ENCODE data around the gene IRF3.

The IRF3 gene

DNA sequence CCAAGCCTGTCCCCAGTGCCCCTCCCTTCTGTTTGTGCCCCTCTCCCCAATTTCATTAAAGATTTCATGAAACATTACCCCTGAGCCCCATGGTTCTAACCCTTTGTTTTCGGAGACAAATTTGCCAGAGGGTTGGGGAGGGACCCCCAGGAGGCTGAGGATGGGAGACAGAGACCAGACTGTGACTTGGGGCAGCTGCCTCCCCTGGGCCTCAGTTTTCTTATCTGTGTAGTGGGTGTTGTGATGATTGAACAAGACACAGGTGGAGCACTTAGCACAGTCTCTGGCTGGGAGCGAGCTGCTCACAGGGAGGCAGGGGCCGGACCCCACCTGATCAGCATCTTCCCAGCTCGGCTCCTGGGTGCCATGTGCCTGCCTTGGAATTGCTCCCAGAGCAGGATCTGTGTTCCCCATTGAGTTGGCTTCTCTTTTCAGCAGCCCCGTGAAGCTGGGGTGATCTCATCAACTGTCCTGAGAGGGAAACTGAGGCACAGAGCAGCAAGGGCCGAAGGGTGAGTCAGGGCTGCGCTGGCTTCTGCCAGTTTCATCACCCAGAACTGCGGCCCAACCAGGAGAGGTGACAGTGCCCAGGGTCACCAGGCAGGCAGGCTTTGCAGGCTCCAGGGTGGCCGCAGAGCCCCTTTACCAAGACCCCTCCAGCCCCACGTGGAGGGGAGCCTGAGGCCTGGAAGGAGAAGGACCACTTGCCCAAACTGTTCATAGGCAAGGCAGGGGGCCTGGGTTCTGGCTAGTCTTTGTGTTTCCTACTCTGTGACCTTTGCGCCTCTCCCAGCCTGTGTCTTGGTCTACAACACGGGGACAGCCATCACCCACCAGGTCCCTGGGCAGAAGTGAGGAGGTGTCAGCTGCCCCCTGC, 6.9 kb downstream of the IRF3 start:
- TF ChIP-seq, protein P1, sequence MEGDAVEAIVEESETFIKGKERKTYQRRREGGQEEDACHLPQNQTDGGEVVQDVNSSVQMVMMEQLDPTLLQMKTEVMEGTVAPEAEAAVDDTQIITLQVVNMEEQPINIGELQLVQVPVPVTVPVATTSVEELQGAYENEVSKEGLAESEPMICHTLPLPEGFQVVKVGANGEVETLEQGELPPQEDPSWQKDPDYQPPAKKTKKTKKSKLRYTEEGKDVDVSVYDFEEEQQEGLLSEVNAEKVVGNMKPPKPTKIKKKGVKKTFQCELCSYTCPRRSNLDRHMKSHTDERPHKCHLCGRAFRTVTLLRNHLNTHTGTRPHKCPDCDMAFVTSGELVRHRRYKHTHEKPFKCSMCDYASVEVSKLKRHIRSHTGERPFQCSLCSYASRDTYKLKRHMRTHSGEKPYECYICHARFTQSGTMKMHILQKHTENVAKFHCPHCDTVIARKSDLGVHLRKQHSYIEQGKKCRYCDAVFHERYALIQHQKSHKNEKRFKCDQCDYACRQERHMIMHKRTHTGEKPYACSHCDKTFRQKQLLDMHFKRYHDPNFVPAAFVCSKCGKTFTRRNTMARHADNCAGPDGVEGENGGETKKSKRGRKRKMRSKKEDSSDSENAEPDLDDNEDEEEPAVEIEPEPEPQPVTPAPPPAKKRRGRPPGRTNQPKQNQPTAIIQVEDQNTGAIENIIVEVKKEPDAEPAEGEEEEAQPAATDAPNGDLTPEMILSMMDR (IDR thresholded peaks at IDR 0.05; ENCODE audit: low read length) = no peak
- no peak for TF ChIP-seq EZH2 (IDR thresholded peaks at IDR 0.05; ENCODE audit: borderline replicate concordance, low read length)
- H3K4me1 ChIP-seq (ENCODE audit: insufficient read depth, low read length, severe bottlenecking) = peaks cover 4% of the 10 kb centered on the region
- no peak overlapping the region for H3K9ac ChIP-seq (ENCODE audit: low read length)
- H2AFZ ChIP-seq (ENCODE audit: low read length) = no peak overlapping the region
- no peaks in the 10 kb centered on the region for H3K9me3 ChIP-seq (ENCODE audit: low read length)
- no peaks in the 10 kb centered on the region for H3K9me2 ChIP-seq (ENCODE audit: low read depth, low read length)
- H4K20me1 ChIP-seq (ENCODE audit: insufficient read depth, low read length) = no peaks in the 10 kb centered on the region
- H3K27ac ChIP-seq (ENCODE audit: low read depth, low read length, poor library complexity, severe bottlenecking) = no peak overlapping the region
- H3F3A ChIP-seq (ENCODE audit: insufficient read depth, low read length) = no peaks in the 10 kb centered on the region
- H3K4me2 ChIP-seq (ENCODE audit: low read length) = no peak overlapping the region
- no peak overlapping the region for H3K4me3 ChIP-seq (ENCODE audit: low read depth, low read length, poor library complexity, severe bottlenecking)
- no peaks in the 10 kb centered on the region for H3K27me3 ChIP-seq (ENCODE audit: insufficient read depth, low read length)
- peaks cover 90% of the 10 kb centered on the region for H3K36me3 ChIP-seq (ENCODE audit: insufficient read depth, low read length)
- no peaks in the 10 kb centered on the region for H3K79me2 ChIP-seq (ENCODE audit: insufficient read depth, low read length)

DNA sequence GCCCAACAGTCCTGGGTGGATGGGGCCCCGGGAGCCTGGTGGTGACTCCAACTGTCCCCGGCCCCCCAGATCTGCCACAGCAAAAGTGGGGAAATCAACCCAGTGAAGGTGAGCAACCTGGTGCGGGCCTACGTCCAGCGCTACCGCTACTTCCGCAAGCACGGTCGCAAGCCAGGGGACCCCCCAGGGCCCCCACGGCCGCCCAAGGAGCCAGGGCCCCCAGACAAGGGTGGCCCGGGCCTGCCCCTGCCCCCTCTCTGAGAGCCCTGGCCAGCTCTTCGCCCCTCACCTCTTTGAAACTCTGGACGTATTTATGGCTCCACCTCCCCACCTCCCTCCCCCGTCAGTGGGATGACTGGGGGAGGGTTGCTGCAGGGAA, 7.5 kb downstream of the IRF3 start:
- H3F3A ChIP-seq (ENCODE audit: insufficient read depth, low read length) = no peaks in the 10 kb centered on the region
- no peak overlapping the region for H2AFZ ChIP-seq (ENCODE audit: low read length)
- TF ChIP-seq, protein P1 (IDR thresholded peaks at IDR 0.05; ENCODE audit: low read length) = no peak
- no peak for TF ChIP-seq EZH2 (IDR thresholded peaks at IDR 0.05; ENCODE audit: borderline replicate concordance, low read length)
- no peak overlapping the region for H3K4me2 ChIP-seq (ENCODE audit: low read length)
- no peak overlapping the region for H3K27ac ChIP-seq (ENCODE audit: low read depth, low read length, poor library complexity, severe bottlenecking)
- peaks cover 94% of the 10 kb centered on the region for H3K36me3 ChIP-seq (ENCODE audit: insufficient read depth, low read length)
- H3K79me2 ChIP-seq (ENCODE audit: insufficient read depth, low read length) = no peaks in the 10 kb centered on the region
- H3K27me3 ChIP-seq (ENCODE audit: insufficient read depth, low read length) = no peaks in the 10 kb centered on the region
- no peak overlapping the region for H3K4me3 ChIP-seq (ENCODE audit: low read depth, low read length, poor library complexity, severe bottlenecking)
- no peaks in the 10 kb centered on the region for H3K9me3 ChIP-seq (ENCODE audit: low read length)
- no peaks in the 10 kb centered on the region for H4K20me1 ChIP-seq (ENCODE audit: insufficient read depth, low read length)
- no peak overlapping the region for H3K9ac ChIP-seq (ENCODE audit: low read length)
- H3K4me1 ChIP-seq (ENCODE audit: insufficient read depth, low read length, severe bottlenecking) = no peaks in the 10 kb centered on the region
- no peaks in the 10 kb centered on the region for H3K9me2 ChIP-seq (ENCODE audit: low read depth, low read length)

DNA sequence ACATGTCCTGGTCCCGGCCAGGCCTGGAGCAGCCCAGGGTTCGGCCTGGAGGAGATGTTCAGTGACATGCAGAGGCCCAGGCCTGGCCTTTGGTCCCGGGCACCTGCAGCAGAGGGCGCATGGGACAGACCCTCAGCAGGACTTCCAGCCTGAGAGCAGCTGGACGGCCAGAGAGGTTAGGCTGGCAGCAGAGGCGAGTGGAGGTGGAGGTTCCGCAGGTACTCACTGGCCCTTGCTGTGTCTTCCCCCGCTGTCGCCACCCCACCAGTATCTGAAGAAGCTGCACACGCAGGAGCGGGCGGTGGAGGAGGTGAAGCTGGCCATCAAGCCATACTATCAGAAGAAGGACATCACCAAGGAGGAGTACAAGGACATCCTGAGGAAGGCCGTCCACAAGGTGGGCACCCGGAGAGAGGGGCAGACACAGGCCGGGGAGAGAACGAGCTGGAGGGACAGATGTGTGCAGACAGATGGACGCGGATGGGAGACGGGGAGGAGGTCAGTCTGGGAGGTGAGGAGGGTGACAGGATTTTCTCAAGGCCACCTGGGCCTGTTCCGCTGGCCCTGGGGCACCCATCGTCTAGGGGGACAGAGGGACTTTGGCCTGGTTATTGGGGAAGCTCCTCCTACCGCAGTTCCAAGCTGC, 8.0 kb downstream of the IRF3 start:
- no peak for TF ChIP-seq EZH2 (IDR thresholded peaks at IDR 0.05; ENCODE audit: borderline replicate concordance, low read length)
- TF ChIP-seq, protein P1 (IDR thresholded peaks at IDR 0.05; ENCODE audit: low read length) = no peak
- no peak overlapping the region for H3K9ac ChIP-seq (ENCODE audit: low read length)
- H3K9me3 ChIP-seq (ENCODE audit: low read length) = no peaks in the 10 kb centered on the region
- no peak overlapping the region for H3K4me2 ChIP-seq (ENCODE audit: low read length)
- H3K27me3 ChIP-seq (ENCODE audit: insufficient read depth, low read length) = no peaks in the 10 kb centered on the region
- no peaks in the 10 kb centered on the region for H3K4me1 ChIP-seq (ENCODE audit: insufficient read depth, low read length, severe bottlenecking)
- H3K9me2 ChIP-seq (ENCODE audit: low read depth, low read length) = no peaks in the 10 kb centered on the region
- peaks cover 94% of the 10 kb centered on the region for H3K36me3 ChIP-seq (ENCODE audit: insufficient read depth, low read length)
- H3F3A ChIP-seq (ENCODE audit: insufficient read depth, low read length) = no peaks in the 10 kb centered on the region
- no peaks in the 10 kb centered on the region for H3K79me2 ChIP-seq (ENCODE audit: insufficient read depth, low read length)
- H3K4me3 ChIP-seq (ENCODE audit: low read depth, low read length, poor library complexity, severe bottlenecking) = no peak overlapping the region
- H2AFZ ChIP-seq (ENCODE audit: low read length) = no peak overlapping the region
- H3K27ac ChIP-seq (ENCODE audit: low read depth, low read length, poor library complexity, severe bottlenecking) = no peak overlapping the region
- no peaks in the 10 kb centered on the region for H4K20me1 ChIP-seq (ENCODE audit: insufficient read depth, low read length)

All from OCI-LY1 (cell line).